GM12865 (cell line): ENCODE results near the gene PRR29.

ENCODE experiments used
- DNase-seq: peaks from one replicate; pipeline ENCODE4 v3.0.0; 2010; ENCODE audit warnings: low read depth
- H3K4me3 ChIP-seq: 2 replicates; pipeline ENCODE4 v1.5.1; 2011; ENCODE audit warnings: mild to moderate bottlenecking, low read depth, low read length, control low read depth
- CTCF ChIP-seq: IDR thresholded peaks from 2 replicates; pipeline ENCODE4 v1.5.1; 2011; ENCODE audit warnings: low read length, control low read depth, low read depth, inconsistent platforms; ENCODE audit not compliant: insufficient read depth; ENCODE audit errors: missing control alignments

Gene PRR29

GRCh38 chr17:63998721-63999679 lies 849 bp downstream of the PRR29 start:
- peak overlapping the region; percentile 77 for H3K4me3 ChIP-seq
- DNase-seq, result no peak
- TF ChIP-seq CTCF, result no peak

- H3K4me3 ChIP-seq, result no peak overlapping the region
- no peak for DNase-seq
- TF ChIP-seq CTCF, result no peak
Observed at GRCh38 chr17:63999680-64000531, 1.8 kb downstream of the PRR29 start.

GRCh38 chr17:64001091-64001579 lies 3.0 kb downstream of the PRR29 start:
- no peak for TF ChIP-seq CTCF
- no peak for DNase-seq
- H3K4me3 ChIP-seq, result no peak overlapping the region

GRCh38 chr17:64001763-64002529 lies 3.8 kb downstream of the PRR29 start:
- TF ChIP-seq CTCF, result no peak
- H3K4me3 ChIP-seq, result no peak overlapping the region
- no peak for DNase-seq

GRCh38 chr17:64002658-64003525 lies 4.7 kb downstream of the PRR29 start:
- no peak for TF ChIP-seq CTCF
- DNase-seq, result no peak

GRCh38 chr17:64003526-64004121 lies 5.5 kb downstream of the PRR29 start:
- no peak for DNase-seq
- H3K4me3 ChIP-seq, result no peak overlapping the region
- TF ChIP-seq CTCF, result no peak

More at GRCh38 chr17:64002658-64003525, 4.7 kb downstream of the PRR29 start:
- H3K4me3 ChIP-seq, result no peak overlapping the region
